Lower lobe of right lung (tissue), 2 donors: ENCODE results near the gene TMEM41B. TPM values are rescaled to one million over a fixed set of nuclear protein-coding genes. Genes with fewer than 3 reads are reported as not detected.

ENCODE experiments used
- ATAC-seq, 2 donors: fragments of 200-7000 bp; cut with Tn5 transposase; one replicate each; pipeline ENCODE4 v1.9.1; 2020 to 2022; ENCODE audit warnings: mild to moderate bottlenecking in 2 of 2, moderate library complexity in 2 of 2
- DNase-seq: peaks from one replicate; pipeline ENCODE4 v3.0.0-alpha.2; 2020
- H3K27ac ChIP-seq: fragments of 200-600 bp; one replicate; pipeline ENCODE4 v1.8.0; 2022
- H3K27me3 ChIP-seq: fragments of 200-600 bp; one replicate; pipeline ENCODE4 v1.8.0; 2022; ENCODE audit warnings: low read depth
- H3K36me3 ChIP-seq: fragments of 200-600 bp; one replicate; pipeline ENCODE4 v1.8.0; 2022; ENCODE audit warnings: mild to moderate bottlenecking
- H3K4me1 ChIP-seq: fragments of 200-600 bp; one replicate; pipeline ENCODE4 v1.8.0; 2022
- H3K4me3 ChIP-seq: fragments of 200-600 bp; one replicate; pipeline ENCODE4 v1.8.0; 2022; ENCODE audit warnings: mild to moderate bottlenecking
- H3K9me3 ChIP-seq: fragments of 200-600 bp; one replicate; pipeline ENCODE4 v1.8.0; 2022
- CTCF ChIP-seq: fragments of 200-600 bp; IDR thresholded peaks from one replicate; pipeline ENCODE4 v1.8.0; 2022; ENCODE audit warnings: antibody characterized with exemption, mild to moderate bottlenecking
- intact Hi-C: fragments of 100-400 bp; cut with DNase I; formaldehyde crosslinking; loops from one replicate; pipeline ENCODE4 v1.11.0; 2022
- total RNA-seq: library from RNA; stranded (reverse); fragmentation: NEBNext Ultra II Directional; extraction: Animal tissue kit (Norgen Biotek cat#: 25700); gene quantifications from one replicate; pipeline ENCODE4 v1.2.1, GENCODE V29; 2021
- donor health status: DM: no; HTN: yes; CAD: no; lungs with severe emphysema.

Gene TMEM41B
- total RNA-seq, 1 donor from 2014 or later, result 58.1 TPM

DNA sequence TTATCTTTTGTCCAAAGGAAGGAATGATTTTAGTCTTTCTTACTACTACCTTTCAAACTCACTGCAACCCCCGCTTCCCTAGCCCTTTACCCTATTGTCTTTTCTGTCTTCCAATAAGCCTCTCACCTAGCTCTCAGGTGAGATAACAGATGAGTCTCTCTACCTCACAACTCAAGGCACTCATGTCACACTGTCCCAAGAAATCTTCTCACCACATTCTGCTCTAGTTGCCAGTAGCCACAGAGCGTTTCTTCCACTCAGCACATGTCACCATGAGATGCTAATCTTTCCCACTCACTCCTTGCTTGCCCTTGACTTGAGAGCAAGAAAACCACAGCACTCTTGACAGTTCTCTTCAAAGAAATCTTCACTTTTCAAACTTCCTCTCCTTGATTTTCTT is 32.7 kb upstream of the TMEM41B start:
- TF ChIP-seq CTCF, result no peak
- Histone ChIP-seq H3K27ac (no peak overlapping the region), H3K9me3 (no peaks in the 10 kb centered on the region), H3K27me3 (no peaks in the 10 kb centered on the region), H3K36me3 (no peaks in the 10 kb centered on the region), H3K4me1 (no peaks in the 10 kb centered on the region), H3K4me3 (no peak overlapping the region)
- DNase-seq (no peak), ATAC-seq (peak; percentile 46 to 67)
- intact Hi-C loops, result no loop called here

DNA sequence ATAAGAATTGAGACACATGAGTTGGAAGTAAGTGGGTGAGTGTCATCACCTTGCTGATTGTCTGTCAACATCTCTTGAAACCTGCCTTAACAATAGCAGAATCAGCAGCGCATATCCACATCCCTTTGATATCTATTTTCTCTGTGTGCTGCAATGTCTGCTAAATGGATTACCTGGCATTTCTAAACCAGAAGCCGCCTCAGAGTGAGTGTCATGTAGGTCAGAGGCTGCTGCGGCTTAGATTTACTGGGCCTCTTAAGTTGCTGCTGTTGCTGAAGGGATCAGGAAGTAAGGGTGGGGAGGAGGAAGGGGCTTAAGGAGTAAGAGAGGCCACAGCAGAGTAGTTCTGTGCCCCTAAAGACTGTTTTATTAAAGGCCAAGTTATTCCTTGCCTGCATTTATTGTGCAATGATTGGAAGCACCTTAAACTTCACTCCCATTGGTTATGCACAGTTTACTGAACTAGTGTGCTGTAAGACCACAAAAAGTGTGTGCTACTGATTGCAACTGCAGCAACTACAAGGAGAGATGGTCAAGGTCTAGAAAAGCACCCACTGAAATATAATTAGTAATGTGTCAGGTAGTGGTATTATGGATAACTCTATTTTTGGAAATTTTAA is 29.8 kb upstream of the TMEM41B start:
- intact Hi-C loops, result no loop called here

DNA sequence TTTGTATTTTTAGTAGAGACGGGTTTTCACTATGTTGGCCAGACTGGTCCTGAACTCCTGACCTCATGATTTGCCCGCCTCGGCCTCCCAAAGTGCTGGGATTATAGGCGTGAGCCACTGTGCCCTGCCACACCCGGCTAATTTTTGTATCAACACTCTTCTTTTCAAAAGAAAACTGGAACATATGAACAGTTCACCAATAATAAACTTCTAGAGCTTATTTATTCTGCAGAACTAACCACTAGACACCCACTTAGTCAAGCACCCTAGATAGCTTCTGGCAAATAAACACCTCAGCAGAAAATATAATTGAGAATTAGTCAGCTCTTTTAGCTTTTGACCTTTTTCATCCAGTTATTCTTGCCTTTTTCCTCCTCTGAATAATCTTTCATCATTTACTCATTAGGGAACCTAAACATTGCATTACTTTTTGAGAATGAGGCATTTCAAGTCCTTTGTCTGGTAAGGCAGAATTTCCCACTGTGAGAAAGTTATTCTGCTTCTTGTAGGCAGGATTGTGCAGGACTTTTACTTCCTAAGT is 27.3 kb upstream of the TMEM41B start:
- Histone ChIP-seq H3K27ac (no peak overlapping the region), H3K4me3 (no peak overlapping the region), H3K4me1 (no peaks in the 10 kb centered on the region), H3K9me3 (no peaks in the 10 kb centered on the region), H3K36me3 (no peaks in the 10 kb centered on the region), H3K27me3 (no peaks in the 10 kb centered on the region)
- ATAC-seq (peak; percentile 66 to 90), DNase-seq (no peak)
- no peak for TF ChIP-seq CTCF
- intact Hi-C loops, result no loop called here

More for the DNA sequence above, 29.8 kb upstream of the TMEM41B start:
- Histone ChIP-seq H3K36me3 (no peaks in the 10 kb centered on the region), H3K4me1 (no peaks in the 10 kb centered on the region), H3K9me3 (no peaks in the 10 kb centered on the region), H3K27me3 (no peaks in the 10 kb centered on the region), H3K4me3 (no peak overlapping the region), H3K27ac (no peak overlapping the region)
- ATAC-seq, result peak in 1 of 2 donors; percentile 34
- no peak for TF ChIP-seq CTCF
- no peak for DNase-seq

GRCh38 chr11:9332655-9333054 is 18.3 kb upstream of the TMEM41B start:
- intact Hi-C loops, result no loop called here
- no peaks in the 10 kb centered on the region for H3K27me3 ChIP-seq
- no peaks in the 10 kb centered on the region for H3K9me3 ChIP-seq
- no peaks in the 10 kb centered on the region for H3K4me1 ChIP-seq
- no peak for ATAC-seq
- TF ChIP-seq CTCF, result no peak
- H3K27ac ChIP-seq, result no peak overlapping the region
- no peak for DNase-seq
- H3K36me3 ChIP-seq, result no peaks in the 10 kb centered on the region
- no peak overlapping the region for H3K4me3 ChIP-seq

- no peak for TF ChIP-seq CTCF
- DNase-seq, result peak; percentile 52
Measured at GRCh38 chr11:9330387-9331384, 16.3 kb upstream of the TMEM41B start.

More at GRCh38 chr11:9330387-9331384, 16.3 kb upstream of the TMEM41B start:
- intact Hi-C loops, result no loop called here
- H3K27me3 ChIP-seq, result no peaks in the 10 kb centered on the region
- no peaks in the 10 kb centered on the region for H3K36me3 ChIP-seq
- peak overlapping the region; percentile 59 for H3K27ac ChIP-seq
- peak; percentile 95 for ATAC-seq
- H3K4me1 ChIP-seq, result no peaks in the 10 kb centered on the region
- no peak overlapping the region for H3K4me3 ChIP-seq
- no peaks in the 10 kb centered on the region for H3K9me3 ChIP-seq
